NB4 (cell line): ENCODE results near the gene ATXN7L1.

ENCODE experiments used
- POLR2A ChIP-seq: IDR thresholded peaks from 2 replicates; pipeline ENCODE4 v1.6.1; 2011; ENCODE audit warnings: mild to moderate bottlenecking; ENCODE audit not compliant: insufficient read length; ENCODE audit errors: extremely low read depth
- TF ChIP-seq, protein P1 (sequence below): IDR thresholded peaks from one replicate; pipeline ENCODE4 v1.5.1; 2012; ENCODE audit warnings: low read depth, low read length

DNA sequence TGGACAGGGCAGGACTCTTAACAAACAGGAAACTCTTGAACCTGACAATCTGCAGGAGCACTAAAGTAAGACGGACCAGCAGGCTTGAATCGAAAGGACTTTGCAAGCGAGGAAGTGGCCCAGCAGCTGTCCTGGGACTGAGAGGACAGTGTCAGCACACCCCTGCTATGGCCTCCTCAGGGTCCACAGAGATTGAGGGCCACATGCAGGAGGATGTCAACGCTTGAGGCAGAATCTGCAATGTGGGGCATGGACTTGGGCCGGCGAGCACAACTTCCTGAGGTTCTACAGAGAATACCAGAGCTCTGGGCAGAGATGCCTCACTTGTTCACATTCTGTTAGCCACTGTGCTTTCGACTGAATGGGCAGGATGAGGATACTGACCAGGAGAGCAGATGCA lies 210.7 kb downstream of the ATXN7L1 start:
- TF ChIP-seq, protein P1, sequence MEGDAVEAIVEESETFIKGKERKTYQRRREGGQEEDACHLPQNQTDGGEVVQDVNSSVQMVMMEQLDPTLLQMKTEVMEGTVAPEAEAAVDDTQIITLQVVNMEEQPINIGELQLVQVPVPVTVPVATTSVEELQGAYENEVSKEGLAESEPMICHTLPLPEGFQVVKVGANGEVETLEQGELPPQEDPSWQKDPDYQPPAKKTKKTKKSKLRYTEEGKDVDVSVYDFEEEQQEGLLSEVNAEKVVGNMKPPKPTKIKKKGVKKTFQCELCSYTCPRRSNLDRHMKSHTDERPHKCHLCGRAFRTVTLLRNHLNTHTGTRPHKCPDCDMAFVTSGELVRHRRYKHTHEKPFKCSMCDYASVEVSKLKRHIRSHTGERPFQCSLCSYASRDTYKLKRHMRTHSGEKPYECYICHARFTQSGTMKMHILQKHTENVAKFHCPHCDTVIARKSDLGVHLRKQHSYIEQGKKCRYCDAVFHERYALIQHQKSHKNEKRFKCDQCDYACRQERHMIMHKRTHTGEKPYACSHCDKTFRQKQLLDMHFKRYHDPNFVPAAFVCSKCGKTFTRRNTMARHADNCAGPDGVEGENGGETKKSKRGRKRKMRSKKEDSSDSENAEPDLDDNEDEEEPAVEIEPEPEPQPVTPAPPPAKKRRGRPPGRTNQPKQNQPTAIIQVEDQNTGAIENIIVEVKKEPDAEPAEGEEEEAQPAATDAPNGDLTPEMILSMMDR = no peak
- no peak for TF ChIP-seq POLR2A
